Liver (tissue), 9 donors: ENCODE data around the gene EFCAB7. TPM values are rescaled to one million over a fixed set of nuclear protein-coding genes. Genes with fewer than 3 reads are reported as not detected.

Experiments
- DNase-seq: peaks from one replicate; pipeline ENCODE4 v3.0.0-alpha.2; 2017; ENCODE audit warnings: low spot score
- H3K27ac ChIP-seq, 2 donors: one replicate each; pipeline ENCODE4 v1.7.0; 2013; ENCODE audit warnings: inconsistent platforms in 2 of 2, low read length in 2 of 2, control low read depth in 1 of 2, low read depth in 1 of 2, mild to moderate bottlenecking in 1 of 2
- H3K27me3 ChIP-seq, 4 donors: one replicate each; pipeline versions ENCODE4 v1.6.1 to v1.7.0; 2013; ENCODE audit warnings: low read length in 3 of 4, inconsistent platforms in 1 of 4, mild to moderate bottlenecking in 1 of 4, moderate library complexity in 1 of 4; ENCODE audit not compliant: control insufficient read depth in 4 of 4, insufficient read depth in 4 of 4
- H3K36me3 ChIP-seq, 4 donors: one replicate each; pipeline versions ENCODE4 v1.6.1 to v1.7.0; 2013; ENCODE audit warnings: low read length in 3 of 4, mild to moderate bottlenecking in 3 of 4, low read depth in 1 of 4, moderate library complexity in 1 of 4; ENCODE audit not compliant: control insufficient read depth in 4 of 4, insufficient read depth in 3 of 4
- H3K4me1 ChIP-seq, 4 donors: one replicate each; pipeline versions ENCODE4 v1.6.1 to v1.7.0; 2013; ENCODE audit warnings: low read length in 3 of 4, mild to moderate bottlenecking in 3 of 4, moderate library complexity in 1 of 4; ENCODE audit not compliant: control insufficient read depth in 4 of 4, insufficient read depth in 4 of 4
- H3K4me3 ChIP-seq, 3 donors: one replicate each; pipeline versions ENCODE4 v1.6.1 to v1.7.0; 2013; ENCODE audit warnings: low read length in 3 of 3, control low read depth in 1 of 3, low read depth in 1 of 3, mild to moderate bottlenecking in 1 of 3
- H3K9ac ChIP-seq, 2 donors: one replicate each; pipeline ENCODE4 v1.7.0; 2013; ENCODE audit warnings: low read length in 2 of 2, mild to moderate bottlenecking in 2 of 2, moderate library complexity in 2 of 2, control low read depth in 1 of 2, low read depth in 1 of 2
- H3K9me3 ChIP-seq, 4 donors: one replicate each; pipeline versions ENCODE4 v1.6.1 to v1.7.0; 2013; ENCODE audit warnings: low read length in 3 of 4; ENCODE audit not compliant: control insufficient read depth in 4 of 4
- ATF3 ChIP-seq: IDR thresholded peaks from 2 replicates; pipeline ENCODE4 v1.6.1; 2016; ENCODE audit warnings: antibody characterized with exemption
- CTCF ChIP-seq: fragments of 150-350 bp; IDR thresholded peaks from 2 replicates; pipeline ENCODE4 v1.5.1; 2017; ENCODE audit warnings: improper control_type of control experiment, low read depth, low read length; ENCODE audit not compliant: missing input control
- EGR1 ChIP-seq, 2 donors: IDR thresholded peaks; 2 replicates each; pipeline ENCODE4 v1.6.1; 2016 to 2018; ENCODE audit warnings: antibody characterized with exemption in 2 of 2, low read depth in 2 of 2
- FOXA2 ChIP-seq: IDR thresholded peaks from 2 replicates; pipeline ENCODE4 v1.6.1; 2016; ENCODE audit warnings: antibody characterized with exemption
- GABPA ChIP-seq, 2 donors: IDR thresholded peaks in 1 of 2; conservative IDR thresholded peaks in 1 of 2; 2 replicates each; pipeline ENCODE4 v1.6.1; 2016; ENCODE audit warnings: antibody characterized with exemption in 2 of 2, mild to moderate bottlenecking in 1 of 2, moderate library complexity in 1 of 2
- HNF4A ChIP-seq, 2 donors: conservative IDR thresholded peaks; 2 replicates each; pipeline ENCODE4 v1.6.1; 2016; ENCODE audit warnings: antibody characterized with exemption in 2 of 2, mild to moderate bottlenecking in 2 of 2
- HNF4G ChIP-seq: IDR thresholded peaks from 2 replicates; pipeline ENCODE4 v1.6.1; 2016; ENCODE audit warnings: antibody characterized with exemption
- JUND ChIP-seq, 2 donors: IDR thresholded peaks; 2 replicates each; pipeline ENCODE4 v1.6.1; 2016; ENCODE audit warnings: antibody characterized with exemption in 2 of 2
- MAX ChIP-seq: IDR thresholded peaks from 2 replicates; pipeline ENCODE4 v1.6.1; 2016; ENCODE audit warnings: antibody characterized with exemption
- NR2F2 ChIP-seq: IDR thresholded peaks from 2 replicates; pipeline ENCODE4 v1.6.1; 2016; ENCODE audit warnings: antibody characterized with exemption
- RAD21 ChIP-seq, 2 donors: IDR thresholded peaks; 2 replicates each; pipeline ENCODE4 v1.6.1; 2016; ENCODE audit warnings: antibody characterized with exemption in 2 of 2, mild to moderate bottlenecking in 2 of 2
- REST ChIP-seq: IDR thresholded peaks from 2 replicates; pipeline ENCODE4 v1.6.1; 2016; ENCODE audit warnings: antibody characterized with exemption, mild to moderate bottlenecking
- RXRA ChIP-seq, 2 donors: IDR thresholded peaks; 2 replicates each; pipeline ENCODE4 v1.6.1; 2017 to 2018; ENCODE audit warnings: antibody characterized with exemption in 2 of 2, mild to moderate bottlenecking in 1 of 2
- SP1 ChIP-seq: IDR thresholded peaks from 2 replicates; pipeline ENCODE4 v1.6.1; 2018; ENCODE audit warnings: antibody characterized with exemption, mild to moderate bottlenecking
- TAF1 ChIP-seq: conservative IDR thresholded peaks from 2 replicates; pipeline ENCODE4 v1.6.1; 2016; ENCODE audit warnings: antibody characterized with exemption, mild to moderate bottlenecking
- YY1 ChIP-seq: IDR thresholded peaks from 2 replicates; pipeline ENCODE4 v1.6.1; 2016; ENCODE audit warnings: antibody characterized with exemption, mild to moderate bottlenecking
- ZBTB33 ChIP-seq: IDR thresholded peaks from 2 replicates; pipeline ENCODE4 v1.6.1; 2016; ENCODE audit warnings: antibody characterized with exemption
- WGBS: extraction: QIAGEN DNeasy Blood & Tissue Kit; methylation state at CpG from one replicate; pipeline ENCODE4 v1.1.7; 2013; 5-methylcytosine and 5-hydroxymethylcytosine counted together
- polyA plus RNA-seq, 2 donors: library from polyadenylated mRNA; stranded (reverse) in 1 of 2; unstranded in 1 of 2; fragments of 200-250 nt in 1 of 2; fragments of >200 nt in 1 of 2; fragmentation: Nextera tagmentation in 1 of 2; extraction: Ambion mirVana in 1 of 2; gene quantifications; one replicate each; pipeline versions ENCODE4 v1.2.1 to v1.2.3, GENCODE V29; 2013 to 2015
- total RNA-seq, 2 donors: library from RNA; depleted of rRNA; stranded (reverse); fragments of >200 nt; gene quantifications; one replicate each; pipeline ENCODE4 v1.2.3, GENCODE V29; 2014
- donor health status: healthy.
- donor health status: healthy.
- donor health status: healthy.
- donor health status: healthy.
- donor health status: healthy.

The EFCAB7 gene
- total and polyA plus RNA-seq, 4 donors: 0.70 to 2.6 (median 1.9) TPM

- H3K4me1 ChIP-seq: peaks cover 6 to 33% (median 29%) of the 10 kb centered on the region in 4 donors
- no peak overlapping the region for H3K9ac ChIP-seq
- no peaks in the 10 kb centered on the region for H3K9me3 ChIP-seq
- no peak for DNase-seq
- H3K27me3 ChIP-seq: no peaks in the 10 kb centered on the region
- H3K4me3 ChIP-seq: no peak overlapping the region
- 86% methylated on average over 6 of the region's 6 CpGs for WGBS
- H3K27ac ChIP-seq: no peak overlapping the region
- TF ChIP-seq YY1 (no peak), SP1 (no peak), NR2F2 (no peak), HNF4A (conservative IDR thresholded peaks at IDR 0.05) (no peak), RXRA (IDR thresholded peaks at IDR 0.05) (no peak)
- H3K36me3 ChIP-seq: no peaks in the 10 kb centered on the region
Observed at GRCh38 chr1:63617450-63617849, 94.1 kb downstream of the EFCAB7 start.

GRCh38 chr1:63618011-63618410, 94.7 kb downstream of the EFCAB7 start:
- Histone ChIP-seq H3K9ac (no peak overlapping the region), H3K4me3 (no peak overlapping the region), H3K27ac (no peak overlapping the region), H3K4me1 (peaks cover 5 to 29% (median 24%) of the 10 kb centered on the region in 4 donors), H3K27me3 (no peaks in the 10 kb centered on the region), H3K9me3 (no peaks in the 10 kb centered on the region), H3K36me3 (no peaks in the 10 kb centered on the region)
- TF ChIP-seq CTCF (no peak), EGR1 (IDR thresholded peaks at IDR 0.05; ENCODE audit: low read depth in 2 of 2) (no peak), RAD21 (IDR thresholded peaks at IDR 0.05) (no peak), ZBTB33 (no peak)
- no peak for DNase-seq

GRCh38 chr1:63619558-63619957, 96.2 kb downstream of the EFCAB7 start:
- WGBS: 80% methylated on average over 4 of the region's 4 CpGs
- H3K36me3 ChIP-seq: no peaks in the 10 kb centered on the region
- TF ChIP-seq TAF1: no peak
- TF ChIP-seq REST: no peak
- no peak for TF ChIP-seq JUND (IDR thresholded peaks at IDR 0.05)
- TF ChIP-seq MAX: no peak
- no peak for TF ChIP-seq EGR1 (IDR thresholded peaks at IDR 0.05; ENCODE audit: low read depth in 2 of 2)
- no peak for TF ChIP-seq RAD21 (IDR thresholded peaks at IDR 0.05)
- TF ChIP-seq HNF4A (conservative IDR thresholded peaks at IDR 0.05): no peak
- TF ChIP-seq CTCF: no peak
- TF ChIP-seq ATF3: no peak
- no peak for TF ChIP-seq FOXA2
- TF ChIP-seq NR2F2: no peak
- TF ChIP-seq RXRA (IDR thresholded peaks at IDR 0.05): no peak
- TF ChIP-seq HNF4G: no peak
- no peak for TF ChIP-seq GABPA (IDR thresholded peaks at IDR 0.05 in 1 of 2, conservative IDR thresholded peaks at IDR 0.05 in 1 of 2)
- no peak overlapping the region for H3K4me3 ChIP-seq
- no peak overlapping the region for H3K9ac ChIP-seq
- H3K27ac ChIP-seq: no peak overlapping the region
- H3K4me1 ChIP-seq: peaks cover 7 to 31% (median 21%) of the 10 kb centered on the region in 4 donors
- H3K27me3 ChIP-seq: no peaks in the 10 kb centered on the region
- H3K9me3 ChIP-seq: no peaks in the 10 kb centered on the region
- no peak for DNase-seq
